ENCODE measurements around the gene ADGRB3. TPM values are rescaled to one million over a fixed set of nuclear protein-coding genes. Genes with fewer than 3 reads are reported as not detected.

The ADGRB3 gene
- polyA plus RNA-seq, 1 experiment = 0.12 TPM

GRCh38 chr6:68709882-68710281 lies 74.8 kb downstream of the ADGRB3 start:
- no peak for TF ChIP-seq CTCF (IDR thresholded peaks at IDR 0.05; ENCODE audit: insufficient read depth, low read depth, low read length)
- H3K36me3 ChIP-seq (ENCODE audit: control insufficient read depth, insufficient read depth, low read length) = no peaks in the 10 kb centered on the region
- no peak for DNase-seq (ENCODE audit: low read depth)
- ChIA-PET POLR2A (no interaction called here), CTCF (no interaction called here)
- H3K4me3 ChIP-seq (ENCODE audit: low read depth, low read length) = no peak overlapping the region
- H3K27me3 ChIP-seq (ENCODE audit: control insufficient read depth, insufficient read depth, low read length) = no peaks in the 10 kb centered on the region

- POLR2A ChIA-PET = no interaction called here
- CTCF ChIA-PET = no interaction called here
- no peak for DNase-seq (ENCODE audit: low read depth)
These were observed 75.4 kb downstream of the ADGRB3 start for GRCh38 chr6:68710496-68710895.

GRCh38 chr6:68710916-68711315 lies 75.8 kb downstream of the ADGRB3 start:
- no peak for DNase-seq (ENCODE audit: low read depth)
- H3K4me3 ChIP-seq (ENCODE audit: low read depth, low read length) = no peak overlapping the region
- TF ChIP-seq CTCF (IDR thresholded peaks at IDR 0.05; ENCODE audit: insufficient read depth, low read depth, low read length) = no peak
- H3K36me3 ChIP-seq (ENCODE audit: control insufficient read depth, insufficient read depth, low read length) = no peaks in the 10 kb centered on the region
- CTCF ChIA-PET = no interaction called here
- POLR2A ChIA-PET = no interaction called here
- no peaks in the 10 kb centered on the region for H3K27me3 ChIP-seq (ENCODE audit: control insufficient read depth, insufficient read depth, low read length)

More at GRCh38 chr6:68710496-68710895, 75.4 kb downstream of the ADGRB3 start:
- no peaks in the 10 kb centered on the region for H3K36me3 ChIP-seq (ENCODE audit: control insufficient read depth, insufficient read depth, low read length)
- H3K4me3 ChIP-seq (ENCODE audit: low read depth, low read length) = no peak overlapping the region
- no peaks in the 10 kb centered on the region for H3K27me3 ChIP-seq (ENCODE audit: control insufficient read depth, insufficient read depth, low read length)
- no peak for TF ChIP-seq CTCF (IDR thresholded peaks at IDR 0.05; ENCODE audit: insufficient read depth, low read depth, low read length)

GRCh38 chr6:68711386-68712000 lies 76.4 kb downstream of the ADGRB3 start:
- POLR2A ChIA-PET = no interaction called here

GRCh38 chr6:68716620-68717019 lies 81.5 kb downstream of the ADGRB3 start:
- H3K36me3 ChIP-seq (ENCODE audit: control insufficient read depth, insufficient read depth, low read length) = no peaks in the 10 kb centered on the region
- no peak for DNase-seq (ENCODE audit: low read depth)
- H3K27me3 ChIP-seq (ENCODE audit: control insufficient read depth, insufficient read depth, low read length) = no peaks in the 10 kb centered on the region
- no peak overlapping the region for H3K4me3 ChIP-seq (ENCODE audit: low read depth, low read length)
- CTCF ChIA-PET = interaction anchor here (0.9 kb wide), 1 partner anchor 12 kb away, joined by 3 read pairs; no protein-coding TSS in a partner anchor
- TF ChIP-seq CTCF (IDR thresholded peaks at IDR 0.05; ENCODE audit: insufficient read depth, low read depth, low read length) = no peak
- POLR2A ChIA-PET = no interaction called here

More at GRCh38 chr6:68711386-68712000, 76.4 kb downstream of the ADGRB3 start:
- no peaks in the 10 kb centered on the region for H3K27me3 ChIP-seq (ENCODE audit: control insufficient read depth, insufficient read depth, low read length)
- DNase-seq (ENCODE audit: low read depth) = no peak
- no peak overlapping the region for H3K4me3 ChIP-seq (ENCODE audit: low read depth, low read length)
- CTCF ChIA-PET = no interaction called here
- no peak for TF ChIP-seq CTCF (IDR thresholded peaks at IDR 0.05; ENCODE audit: insufficient read depth, low read depth, low read length)
- H3K36me3 ChIP-seq (ENCODE audit: control insufficient read depth, insufficient read depth, low read length) = no peaks in the 10 kb centered on the region
